Rectal smooth muscle tissue (tissue), 1 donor: ENCODE measurements around the gene WRAP53.

Experiments
- H3K27ac ChIP-seq: one replicate; pipeline ENCODE4 v1.7.0; 2013; ENCODE audit warnings: low read depth, low read length, inconsistent platforms
- H3K27me3 ChIP-seq: one replicate; pipeline ENCODE4 v1.7.0; 2013; ENCODE audit warnings: low read length; ENCODE audit not compliant: control insufficient read depth, insufficient read depth
- H3K36me3 ChIP-seq: one replicate; pipeline ENCODE4 v1.7.0; 2013; ENCODE audit warnings: low read length; ENCODE audit not compliant: control insufficient read depth, insufficient read depth
- H3K4me1 ChIP-seq: one replicate; pipeline ENCODE4 v1.7.0; 2013; ENCODE audit warnings: low read length; ENCODE audit not compliant: control insufficient read depth, insufficient read depth
- H3K4me3 ChIP-seq: one replicate; pipeline ENCODE4 v1.7.0; 2013; ENCODE audit warnings: low read length
- H3K9ac ChIP-seq: one replicate; pipeline ENCODE4 v1.7.0; 2013; ENCODE audit warnings: low read length

WRAP53 gene

GRCh38 chr17:7716901-7717755 lies 28.9 kb downstream of the WRAP53 start, which contains the start of gene DNAH2:
Gene DNAH2, plus strand, starts transcription at chr17:7717744. Its CDS starts 1,991 bp downstream, at chr17:7719735.
- H3K27ac ChIP-seq: peak within 1 kb of the TSS; percentile 25
- peaks cover 14% of the 10 kb centered on the region for H3K27me3 ChIP-seq
- peak within 1 kb of the TSS; percentile 24 for H3K9ac ChIP-seq

GRCh38 chr17:7717756-7718350 lies 29.6 kb downstream of the WRAP53 start:
- Histone ChIP-seq H3K9ac (no peak overlapping the region), H3K27me3 (peaks cover 16% of the 10 kb centered on the region), H3K27ac (no peak overlapping the region), H3K4me3 (peak overlapping the region; percentile 67), H3K4me1 (peaks cover 2% of the 10 kb centered on the region), H3K36me3 (no peaks in the 10 kb centered on the region)

More at GRCh38 chr17:7716901-7717755, 28.9 kb downstream of the WRAP53 start, which contains the start of gene DNAH2:
- peaks cover 2% of the 10 kb centered on the region for H3K4me1 ChIP-seq
- no peaks in the 10 kb centered on the region for H3K36me3 ChIP-seq
- H3K4me3 ChIP-seq: peak within 1 kb of the TSS; percentile 67

- H3K9ac ChIP-seq: no peak overlapping the region
- H3K4me3 ChIP-seq: no peak overlapping the region
- H3K4me1 ChIP-seq: peaks cover 2% of the 10 kb centered on the region
- no peak overlapping the region for H3K27ac ChIP-seq
- H3K27me3 ChIP-seq: peaks cover 13% of the 10 kb centered on the region
- H3K36me3 ChIP-seq: no peaks in the 10 kb centered on the region
These were observed 31.4 kb downstream of the WRAP53 start for GRCh38 chr17:7719661-7720060.

GRCh38 chr17:7720125-7720524 lies 31.8 kb downstream of the WRAP53 start:
- no peak overlapping the region for H3K27ac ChIP-seq
- H3K27me3 ChIP-seq: peaks cover 12% of the 10 kb centered on the region

GRCh38 chr17:7721612-7722011 lies 33.3 kb downstream of the WRAP53 start:
- peaks cover 5% of the 10 kb centered on the region for H3K27me3 ChIP-seq
- peaks cover 2% of the 10 kb centered on the region for H3K4me1 ChIP-seq
- no peak overlapping the region for H3K4me3 ChIP-seq
- no peak overlapping the region for H3K9ac ChIP-seq
- no peak overlapping the region for H3K27ac ChIP-seq
- H3K36me3 ChIP-seq: no peaks in the 10 kb centered on the region

More at GRCh38 chr17:7720125-7720524, 31.8 kb downstream of the WRAP53 start:
- Histone ChIP-seq H3K9ac (no peak overlapping the region), H3K4me3 (no peak overlapping the region), H3K36me3 (no peaks in the 10 kb centered on the region), H3K4me1 (peaks cover 2% of the 10 kb centered on the region)

- no peaks in the 10 kb centered on the region for H3K4me1 ChIP-seq
- H3K4me3 ChIP-seq: no peak overlapping the region
- H3K9ac ChIP-seq: no peak overlapping the region
- H3K27ac ChIP-seq: no peak overlapping the region
- H3K27me3 ChIP-seq: no peaks in the 10 kb centered on the region
- H3K36me3 ChIP-seq: no peaks in the 10 kb centered on the region
These were observed 39.6 kb downstream of the WRAP53 start for GRCh38 chr17:7727886-7728285.

GRCh38 chr17:7729816-7730215 lies 41.5 kb downstream of the WRAP53 start:
- no peak overlapping the region for H3K27ac ChIP-seq
- H3K4me3 ChIP-seq: no peak overlapping the region
- no peaks in the 10 kb centered on the region for H3K27me3 ChIP-seq
- no peaks in the 10 kb centered on the region for H3K4me1 ChIP-seq
- no peak overlapping the region for H3K9ac ChIP-seq
- H3K36me3 ChIP-seq: no peaks in the 10 kb centered on the region

- Histone ChIP-seq H3K4me1 (no peaks in the 10 kb centered on the region), H3K36me3 (no peaks in the 10 kb centered on the region), H3K27ac (no peak overlapping the region), H3K27me3 (no peaks in the 10 kb centered on the region), H3K9ac (no peak overlapping the region), H3K4me3 (no peak overlapping the region)
These were observed 44.8 kb downstream of the WRAP53 start for GRCh38 chr17:7732981-7733539.

- H3K4me3 ChIP-seq: no peak overlapping the region
These were observed 49.3 kb downstream of the WRAP53 start for GRCh38 chr17:7737601-7738000.

GRCh38 chr17:7739746-7740145 lies 51.5 kb downstream of the WRAP53 start:
- H3K27me3 ChIP-seq: no peaks in the 10 kb centered on the region

More at GRCh38 chr17:7737601-7738000, 49.3 kb downstream of the WRAP53 start:
- H3K27me3 ChIP-seq: no peaks in the 10 kb centered on the region
- H3K4me1 ChIP-seq: no peaks in the 10 kb centered on the region
- H3K27ac ChIP-seq: no peak overlapping the region
- H3K9ac ChIP-seq: no peak overlapping the region
- no peaks in the 10 kb centered on the region for H3K36me3 ChIP-seq

GRCh38 chr17:7740481-7741001 lies 52.3 kb downstream of the WRAP53 start:
- no peak overlapping the region for H3K4me3 ChIP-seq
- H3K9ac ChIP-seq: no peak overlapping the region
- H3K27me3 ChIP-seq: no peaks in the 10 kb centered on the region
- H3K27ac ChIP-seq: no peak overlapping the region
- no peaks in the 10 kb centered on the region for H3K4me1 ChIP-seq
- H3K36me3 ChIP-seq: no peaks in the 10 kb centered on the region

More at GRCh38 chr17:7739746-7740145, 51.5 kb downstream of the WRAP53 start:
- Histone ChIP-seq H3K9ac (no peak overlapping the region), H3K27ac (no peak overlapping the region), H3K4me1 (no peaks in the 10 kb centered on the region), H3K4me3 (no peak overlapping the region), H3K36me3 (no peaks in the 10 kb centered on the region)

- Histone ChIP-seq H3K27me3 (no peaks in the 10 kb centered on the region), H3K4me3 (no peak overlapping the region), H3K36me3 (no peaks in the 10 kb centered on the region), H3K9ac (no peak overlapping the region), H3K4me1 (no peaks in the 10 kb centered on the region), H3K27ac (no peak overlapping the region)
These were observed 54.5 kb downstream of the WRAP53 start for GRCh38 chr17:7742729-7743128.
